ENCODE measurements around the gene PCMTD2. TPM values are rescaled to one million over a fixed set of nuclear protein-coding genes. Genes with fewer than 3 reads are reported as not detected.

The PCMTD2 gene
- total RNA-seq: 30.1 and 37.3 TPM in 2 replicates

GRCh38 chr20:64255361-64256281 is at the start of gene PCMTD2:
Gene PCMTD2, plus strand, starts transcription at chr20:64255748. Its CDS starts 4,218 bp downstream, at chr20:64259966.

Other genes with a start within 250 kb of the PCMTD2 start
- 0.24 and 0.85 TPM in 2 replicates for gene C20orf204, start 219.6 kb upstream of the PCMTD2 start, total RNA-seq
- gene SOX18, start 206.1 kb upstream of the PCMTD2 start, total RNA-seq: 0.43 TPM in 1 of 2 replicates, not detected in the other
- gene TCEA2, start 192.6 kb upstream of the PCMTD2 start, total RNA-seq: 3.4 and 14.7 TPM in 2 replicates
- gene RGS19, start 176.2 kb upstream of the PCMTD2 start, total RNA-seq: 9.2 and 27.2 TPM in 2 replicates
- gene OPRL1, start 175.7 kb upstream of the PCMTD2 start, total RNA-seq: under 0.01 and 0.24 TPM in 2 replicates
- not detected in 2 replicates for gene LKAAEAR1, start 171.3 kb upstream of the PCMTD2 start, total RNA-seq
- gene NPBWR2, start 148.2 kb upstream of the PCMTD2 start, total RNA-seq: not detected in 2 replicates
- not detected in 2 replicates for gene MYT1, start 91.3 kb upstream of the PCMTD2 start, total RNA-seq